Upper lobe of right lung (tissue), 1 donor: ENCODE data around the gene DEGS2. TPM values are rescaled to one million over a fixed set of nuclear protein-coding genes. Genes with fewer than 3 reads are reported as not detected.

Experiments
- ATAC-seq: fragments of 200-7000 bp; cut with Tn5 transposase; one replicate; pipeline ENCODE4 v1.9.1; 2020; ENCODE audit warnings: mild to moderate bottlenecking, moderate library complexity
- DNase-seq: peaks from one replicate; pipeline ENCODE4 v3.0.0-alpha.2; 2020
- H3K27ac ChIP-seq: fragments of 200-600 bp; one replicate; pipeline ENCODE4 v1.8.0; 2022
- H3K27me3 ChIP-seq: fragments of 200-600 bp; one replicate; pipeline ENCODE4 v1.8.0; 2022; ENCODE audit warnings: mild to moderate bottlenecking
- H3K36me3 ChIP-seq: fragments of 200-600 bp; one replicate; pipeline ENCODE4 v1.8.0; 2022
- H3K4me1 ChIP-seq: fragments of 200-600 bp; one replicate; pipeline ENCODE4 v1.8.0; 2022
- H3K4me3 ChIP-seq: fragments of 200-600 bp; one replicate; pipeline ENCODE4 v1.8.0; 2022; ENCODE audit warnings: mild to moderate bottlenecking
- H3K9me3 ChIP-seq: fragments of 200-600 bp; one replicate; pipeline ENCODE4 v1.8.0; 2022
- intact Hi-C: fragments of 100-400 bp; cut with DNase I; formaldehyde crosslinking; loops from one replicate; pipeline ENCODE4 v1.11.0; 2022
- total RNA-seq: library from RNA; stranded (reverse); fragmentation: NEBNext Ultra II Directional; extraction: Animal tissue kit (Norgen Biotek cat#: 25700); gene quantifications from one replicate; pipeline ENCODE4 v1.2.1, GENCODE V29; 2021
- TF ChIP-seq, protein P1 (sequence below): fragments of 200-600 bp; IDR thresholded peaks from one replicate; pipeline ENCODE4 v1.8.0; 2022; ENCODE audit warnings: antibody characterized with exemption
- donor health status: DM: no; HTN: yes; CAD: no; lungs with severe emphysema.

The DEGS2 gene
- total RNA-seq, 1 donor from 2014 or later = 1.7 TPM

DNA sequence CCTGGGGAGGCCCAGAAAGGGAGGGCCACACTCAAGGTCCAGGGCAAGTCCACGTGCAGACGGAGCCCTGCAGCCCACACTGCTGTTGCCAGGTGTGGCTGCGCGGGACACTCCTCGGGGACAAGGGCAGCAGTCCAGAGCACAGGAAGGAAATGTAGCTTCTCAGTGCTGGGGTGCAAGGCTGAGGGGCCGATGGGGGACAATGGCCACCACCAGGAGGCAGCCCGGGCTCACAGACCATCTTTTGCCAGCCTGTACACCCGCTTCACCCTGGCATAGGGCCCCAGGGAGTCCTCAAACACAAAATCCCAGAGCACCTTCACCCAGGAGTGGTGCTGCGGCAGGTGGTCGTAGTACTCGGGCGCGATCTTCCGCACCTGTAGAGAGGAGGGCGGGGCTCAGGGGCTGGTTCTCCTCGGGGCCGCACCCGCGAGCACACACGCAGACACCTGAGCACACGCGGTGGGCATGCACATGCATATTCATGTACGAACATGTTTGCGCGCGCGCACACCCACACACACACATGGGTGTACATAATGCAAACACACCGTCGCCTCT lies 12.8 kb downstream of the DEGS2 start:
- intact Hi-C loops = no loop called here

GRCh38 chr14:100145682-100146464 lies 13.6 kb downstream of the DEGS2 start:
- no peak overlapping the region for H3K4me3 ChIP-seq
- TF ChIP-seq, protein P1, sequence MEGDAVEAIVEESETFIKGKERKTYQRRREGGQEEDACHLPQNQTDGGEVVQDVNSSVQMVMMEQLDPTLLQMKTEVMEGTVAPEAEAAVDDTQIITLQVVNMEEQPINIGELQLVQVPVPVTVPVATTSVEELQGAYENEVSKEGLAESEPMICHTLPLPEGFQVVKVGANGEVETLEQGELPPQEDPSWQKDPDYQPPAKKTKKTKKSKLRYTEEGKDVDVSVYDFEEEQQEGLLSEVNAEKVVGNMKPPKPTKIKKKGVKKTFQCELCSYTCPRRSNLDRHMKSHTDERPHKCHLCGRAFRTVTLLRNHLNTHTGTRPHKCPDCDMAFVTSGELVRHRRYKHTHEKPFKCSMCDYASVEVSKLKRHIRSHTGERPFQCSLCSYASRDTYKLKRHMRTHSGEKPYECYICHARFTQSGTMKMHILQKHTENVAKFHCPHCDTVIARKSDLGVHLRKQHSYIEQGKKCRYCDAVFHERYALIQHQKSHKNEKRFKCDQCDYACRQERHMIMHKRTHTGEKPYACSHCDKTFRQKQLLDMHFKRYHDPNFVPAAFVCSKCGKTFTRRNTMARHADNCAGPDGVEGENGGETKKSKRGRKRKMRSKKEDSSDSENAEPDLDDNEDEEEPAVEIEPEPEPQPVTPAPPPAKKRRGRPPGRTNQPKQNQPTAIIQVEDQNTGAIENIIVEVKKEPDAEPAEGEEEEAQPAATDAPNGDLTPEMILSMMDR = no peak
- no peak for DNase-seq
- no peak for ATAC-seq
- H3K27me3 ChIP-seq = no peaks in the 10 kb centered on the region
- peaks cover 12% of the 10 kb centered on the region for H3K36me3 ChIP-seq
- H3K4me1 ChIP-seq = peaks cover 44% of the 10 kb centered on the region
- no peak overlapping the region for H3K27ac ChIP-seq
- no peaks in the 10 kb centered on the region for H3K9me3 ChIP-seq
- intact Hi-C loops = no loop called here

More for the DNA sequence above, 12.8 kb downstream of the DEGS2 start:
- Histone ChIP-seq H3K27me3 (no peaks in the 10 kb centered on the region), H3K27ac (no peak overlapping the region), H3K36me3 (peaks cover 12% of the 10 kb centered on the region), H3K4me3 (no peak overlapping the region), H3K9me3 (no peaks in the 10 kb centered on the region), H3K4me1 (peaks cover 37% of the 10 kb centered on the region)
- DNase-seq (no peak), ATAC-seq (peak; percentile 4)
- TF ChIP-seq, protein P1 = peak; percentile 18

- no peak for DNase-seq
- Histone ChIP-seq H3K4me1 (peaks cover 49% of the 10 kb centered on the region), H3K27ac (peak overlapping the region; percentile 58), H3K36me3 (peaks cover 12% of the 10 kb centered on the region), H3K9me3 (no peaks in the 10 kb centered on the region), H3K4me3 (no peak overlapping the region), H3K27me3 (no peaks in the 10 kb centered on the region)
- TF ChIP-seq, protein P1 = no peak
- intact Hi-C loops = no loop called here
- ATAC-seq = peak; percentile 14
These were observed 14.3 kb downstream of the DEGS2 start for GRCh38 chr14:100144996-100145646.

DNA sequence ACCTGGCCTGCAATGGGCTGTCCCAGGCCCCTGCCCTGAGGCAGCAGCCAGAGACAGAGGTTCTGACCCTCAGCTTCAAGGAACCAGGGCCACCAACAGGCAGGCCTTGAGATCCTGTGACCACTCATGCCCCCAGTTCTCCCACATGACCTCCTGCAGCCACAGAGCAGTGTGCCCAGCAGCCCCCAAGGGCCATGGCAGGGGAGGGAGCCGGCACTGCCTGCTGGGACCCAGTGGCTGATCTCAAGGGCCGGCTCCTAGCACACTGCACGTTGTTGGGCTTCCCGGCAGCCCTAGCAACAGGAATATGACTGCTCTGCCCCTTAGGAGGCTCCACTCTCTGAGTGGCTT lies 14.8 kb downstream of the DEGS2 start:
- Histone ChIP-seq H3K27me3 (no peaks in the 10 kb centered on the region), H3K4me1 (peaks cover 49% of the 10 kb centered on the region), H3K9me3 (no peaks in the 10 kb centered on the region), H3K4me3 (no peak overlapping the region), H3K36me3 (peaks cover 16% of the 10 kb centered on the region), H3K27ac (peak overlapping the region; percentile 58)
- DNase-seq (no peak), ATAC-seq (no peak)
- TF ChIP-seq, protein P1 = no peak
- intact Hi-C loops = no loop called here

GRCh38 chr14:100143934-100144333 lies 15.5 kb downstream of the DEGS2 start:
- no peak for DNase-seq
- TF ChIP-seq, protein P1 = no peak
- intact Hi-C loops = no loop called here
- H3K36me3 ChIP-seq = peaks cover 18% of the 10 kb centered on the region
- peaks cover 49% of the 10 kb centered on the region for H3K4me1 ChIP-seq
- no peak overlapping the region for H3K4me3 ChIP-seq
- no peaks in the 10 kb centered on the region for H3K27me3 ChIP-seq
- no peaks in the 10 kb centered on the region for H3K9me3 ChIP-seq
- H3K27ac ChIP-seq = no peak overlapping the region
- ATAC-seq = no peak
